GM12874 (cell line): ENCODE data around the gene TUBB2A.

ENCODE experiments used
- TF ChIP-seq, protein P1 (sequence below): IDR thresholded peaks from 2 replicates; pipeline ENCODE4 v1.5.1; 2011; ENCODE audit warnings: low read depth, mild to moderate bottlenecking, control low read depth, low read length, moderate library complexity; ENCODE audit not compliant: insufficient read depth

Gene TUBB2A

DNA sequence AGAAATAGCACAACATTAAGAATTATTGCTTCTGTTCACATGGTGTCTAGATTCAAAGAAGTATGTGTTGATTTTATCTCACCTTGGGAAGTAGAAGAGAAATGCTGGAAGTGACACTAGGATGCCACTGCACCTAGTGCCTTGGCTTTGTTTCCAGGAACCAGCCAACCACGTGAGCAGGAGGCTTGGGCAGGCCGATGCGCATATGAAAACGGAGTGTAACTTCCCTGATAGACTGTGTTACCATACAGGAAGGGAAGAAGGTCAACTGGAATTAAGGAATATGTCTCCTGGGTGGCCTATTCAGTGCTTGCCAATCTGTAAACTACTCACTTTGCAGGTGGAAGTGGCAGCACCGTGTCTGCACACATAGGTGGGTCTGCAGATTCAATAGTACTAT, 42.0 kb upstream of the TUBB2A start:
- TF ChIP-seq, protein P1, sequence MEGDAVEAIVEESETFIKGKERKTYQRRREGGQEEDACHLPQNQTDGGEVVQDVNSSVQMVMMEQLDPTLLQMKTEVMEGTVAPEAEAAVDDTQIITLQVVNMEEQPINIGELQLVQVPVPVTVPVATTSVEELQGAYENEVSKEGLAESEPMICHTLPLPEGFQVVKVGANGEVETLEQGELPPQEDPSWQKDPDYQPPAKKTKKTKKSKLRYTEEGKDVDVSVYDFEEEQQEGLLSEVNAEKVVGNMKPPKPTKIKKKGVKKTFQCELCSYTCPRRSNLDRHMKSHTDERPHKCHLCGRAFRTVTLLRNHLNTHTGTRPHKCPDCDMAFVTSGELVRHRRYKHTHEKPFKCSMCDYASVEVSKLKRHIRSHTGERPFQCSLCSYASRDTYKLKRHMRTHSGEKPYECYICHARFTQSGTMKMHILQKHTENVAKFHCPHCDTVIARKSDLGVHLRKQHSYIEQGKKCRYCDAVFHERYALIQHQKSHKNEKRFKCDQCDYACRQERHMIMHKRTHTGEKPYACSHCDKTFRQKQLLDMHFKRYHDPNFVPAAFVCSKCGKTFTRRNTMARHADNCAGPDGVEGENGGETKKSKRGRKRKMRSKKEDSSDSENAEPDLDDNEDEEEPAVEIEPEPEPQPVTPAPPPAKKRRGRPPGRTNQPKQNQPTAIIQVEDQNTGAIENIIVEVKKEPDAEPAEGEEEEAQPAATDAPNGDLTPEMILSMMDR, result no peak

DNA sequence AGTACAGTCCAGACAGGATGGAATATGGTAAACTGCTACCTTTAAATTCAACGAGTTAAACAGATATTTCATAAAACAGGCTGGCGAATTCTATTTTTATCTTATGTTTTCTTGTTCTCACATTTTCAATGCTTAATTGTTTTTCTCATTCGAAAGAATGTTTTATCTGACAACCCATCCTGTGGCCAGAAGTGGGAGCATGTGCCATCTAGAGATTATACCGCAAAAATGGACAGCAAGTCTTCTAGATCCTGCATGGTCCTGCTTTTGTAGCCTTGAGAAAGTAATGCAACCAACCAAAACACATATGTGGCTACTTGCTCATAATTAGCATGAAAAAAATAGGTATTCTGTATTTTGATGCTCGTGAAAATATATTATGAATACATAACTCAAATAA, 39.4 kb upstream of the TUBB2A start:
- TF ChIP-seq, protein P1, result no peak

DNA sequence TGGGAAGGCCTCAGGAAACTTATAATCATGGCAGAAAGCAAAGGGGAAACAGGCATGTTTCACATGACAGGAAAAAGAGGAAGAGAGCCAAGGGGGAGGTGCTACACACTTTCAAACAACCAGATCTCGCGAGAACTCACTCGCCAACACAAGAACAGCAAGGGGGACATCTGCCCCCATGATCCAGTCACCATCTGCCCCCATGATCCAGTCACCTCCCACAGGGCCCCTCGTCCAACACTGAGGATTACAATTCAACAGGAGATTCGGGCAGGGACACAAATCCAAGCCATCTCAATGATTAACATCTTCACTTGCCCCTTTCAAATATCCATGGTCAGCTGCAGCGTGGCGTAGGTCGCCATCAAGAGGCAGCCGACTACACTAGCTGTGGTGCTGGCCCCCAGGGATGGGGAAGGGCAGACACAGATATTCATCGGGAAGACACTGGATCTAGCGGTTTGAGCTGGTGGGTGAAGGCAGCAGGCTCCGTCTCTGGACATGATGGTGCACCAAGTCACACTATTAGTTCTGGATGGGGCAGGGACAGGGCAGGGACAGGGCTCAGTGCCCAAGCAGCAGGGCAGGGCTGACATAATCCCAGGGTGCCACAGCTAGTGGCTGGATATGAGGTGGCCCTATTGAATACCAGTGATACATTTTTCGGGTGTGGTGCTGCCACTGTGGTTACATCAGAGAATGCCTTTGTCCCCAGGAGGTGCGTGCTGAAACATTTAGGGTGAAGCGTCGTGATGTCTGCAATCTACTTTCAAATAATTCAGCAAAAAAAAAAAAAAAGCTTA, 38.6 kb upstream of the TUBB2A start:
- TF ChIP-seq, protein P1, result no peak

DNA sequence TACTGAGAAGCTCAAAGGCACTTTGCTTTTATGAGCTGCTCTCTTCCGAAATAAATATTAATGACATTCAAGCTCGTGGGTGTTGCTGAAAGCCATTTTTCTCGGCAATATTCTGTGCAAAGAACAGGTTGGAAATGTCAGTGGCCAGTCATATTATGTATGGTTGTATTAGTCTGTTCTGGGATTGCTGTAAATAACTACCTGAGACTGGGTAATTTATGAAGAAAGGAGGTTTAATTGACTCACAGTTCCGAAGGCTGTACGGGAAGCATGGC, 38.0 kb upstream of the TUBB2A start:
- TF ChIP-seq, protein P1, result no peak

DNA sequence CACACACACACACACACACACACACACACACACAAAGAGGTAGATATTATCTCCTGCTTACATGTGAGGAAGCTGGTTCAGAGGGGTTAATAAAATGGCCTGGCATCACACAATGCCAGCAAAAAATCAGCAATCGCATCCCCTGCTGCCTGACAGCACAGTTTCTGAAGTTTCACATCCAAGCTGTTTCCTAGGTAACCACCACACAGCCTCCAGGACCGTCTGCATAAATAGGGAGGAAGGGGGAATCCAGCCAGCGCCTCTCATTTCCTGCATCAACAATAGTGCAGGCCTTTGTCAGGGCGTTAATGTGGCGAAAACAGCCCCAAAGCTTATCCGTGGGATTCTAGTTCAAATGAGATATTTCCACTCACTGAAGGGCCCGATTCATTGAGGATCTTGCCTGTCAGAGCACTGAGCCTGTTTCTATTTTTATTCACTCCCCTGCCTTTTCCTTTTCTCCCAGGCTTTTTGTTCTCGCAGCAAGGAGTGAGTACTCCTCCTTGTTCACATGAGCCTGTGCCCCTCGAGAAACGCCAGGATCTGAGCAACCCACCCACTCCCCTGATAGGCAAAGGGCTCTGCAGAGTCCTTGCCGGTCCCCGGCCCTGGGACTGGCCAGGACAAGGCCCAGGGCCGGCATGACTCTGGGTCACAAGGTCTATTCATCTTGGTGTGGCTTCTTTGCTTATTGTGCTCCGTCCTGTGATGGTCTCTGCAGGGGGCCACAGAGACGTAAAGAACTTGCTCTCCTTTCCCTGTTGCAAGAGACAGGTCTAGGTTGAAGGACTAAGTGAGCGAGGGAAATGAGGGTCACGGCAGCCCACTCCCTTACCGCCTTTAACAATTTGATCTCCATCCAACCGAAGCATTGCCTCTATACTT, 37.4 kb upstream of the TUBB2A start:
- TF ChIP-seq, protein P1, result no peak

DNA sequence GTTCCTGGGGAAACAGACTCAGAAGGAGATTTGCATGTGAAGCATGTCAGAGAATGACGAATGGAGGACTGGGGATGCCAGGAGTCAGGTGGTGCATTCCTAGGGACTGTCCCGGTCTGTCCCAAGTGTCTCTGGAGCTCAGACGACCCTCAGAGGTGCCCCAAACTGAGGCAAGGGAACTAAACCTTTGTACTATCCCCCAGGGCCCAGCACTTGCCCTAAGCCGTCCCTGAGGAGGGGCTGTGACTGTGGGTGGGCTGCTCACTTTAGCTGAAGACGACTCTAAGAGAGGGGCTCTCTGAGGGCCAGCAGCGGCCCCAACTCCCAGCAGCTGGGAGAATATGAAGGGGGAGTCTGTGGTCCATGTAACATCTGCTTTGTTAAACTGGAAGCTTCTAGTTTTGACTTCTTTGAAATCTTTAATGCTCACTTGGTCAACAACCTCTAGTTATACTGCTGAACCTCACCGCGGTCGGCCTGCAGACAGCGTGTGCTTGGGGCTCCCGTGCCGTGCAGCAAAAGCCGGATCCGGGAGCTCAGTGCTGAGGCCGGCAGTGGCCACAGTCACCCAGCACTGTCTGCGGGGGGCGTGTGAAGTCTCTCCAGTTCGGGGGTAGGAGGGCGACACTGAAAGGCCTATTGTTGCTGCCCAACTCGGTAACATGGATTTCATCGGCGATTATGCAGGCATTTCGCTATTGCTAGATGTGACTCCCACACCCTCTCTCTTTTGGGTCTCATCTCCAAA, 35.9 kb upstream of the TUBB2A start:
- TF ChIP-seq, protein P1, result no peak

DNA sequence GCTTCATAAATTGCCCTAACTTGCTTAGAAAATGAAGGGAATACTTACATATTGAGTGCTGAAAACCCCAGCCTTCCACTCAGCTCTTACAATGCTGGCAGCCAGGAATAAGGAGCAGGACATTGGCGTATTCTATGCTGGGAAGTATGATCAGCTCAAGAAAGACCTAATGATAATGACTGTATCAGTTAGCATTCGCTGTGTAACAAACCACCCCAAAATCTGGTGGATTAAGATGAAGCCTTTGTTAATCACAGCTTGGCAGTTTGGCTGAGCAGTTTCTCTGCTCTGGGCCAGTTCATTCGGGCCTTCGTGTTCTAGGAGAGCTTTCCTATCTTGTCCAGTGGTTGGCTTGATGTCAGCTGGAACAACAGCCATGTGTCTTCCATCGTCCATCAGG, 33.4 kb upstream of the TUBB2A start:
- TF ChIP-seq, protein P1, result no peak
